ENCODE data around the gene CCDC27. TPM values are rescaled to one million over a fixed set of nuclear protein-coding genes. Genes with fewer than 3 reads are reported as not detected.

CCDC27 gene
- total and polyA plus RNA-seq, 2 of the 13 experiments (the other 11 are each of a cell fraction or from before 2014, with no cell fraction given) = not detected

DNA sequence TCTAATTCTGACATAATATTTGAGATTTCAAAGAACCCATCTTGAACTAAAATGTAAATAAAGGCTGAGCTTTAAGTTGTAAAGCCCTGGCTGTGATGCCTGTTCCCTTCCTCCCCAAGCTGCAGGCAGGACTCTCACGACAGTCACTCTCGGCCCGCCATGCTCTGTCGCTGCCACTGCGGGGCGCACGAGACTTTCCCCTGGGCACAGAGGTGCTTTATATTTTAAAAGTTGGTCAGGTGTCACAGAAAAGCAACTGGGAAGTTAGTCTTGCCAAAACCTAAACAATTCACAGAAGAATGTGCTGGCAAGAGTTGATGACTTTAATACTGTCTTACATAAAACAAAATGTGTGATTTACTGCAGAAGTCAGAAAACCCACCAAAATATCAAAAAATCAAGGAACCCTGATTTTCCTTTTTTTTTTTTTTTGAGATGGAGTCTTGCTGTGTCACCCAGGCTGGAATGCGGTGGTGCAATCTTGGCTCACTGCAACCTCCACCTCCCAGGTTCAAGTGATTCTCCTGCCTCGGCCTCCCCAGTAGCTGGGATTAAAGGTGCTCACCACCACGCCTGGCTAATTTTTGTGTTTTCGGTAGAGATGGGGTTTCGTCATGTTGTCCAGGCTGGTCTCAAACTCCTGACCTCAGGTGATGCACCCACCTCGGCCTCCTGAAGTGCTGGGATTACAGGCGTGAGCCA is 33.4 kb downstream of the CCDC27 start (continued):
- TF ChIP-seq, protein P1, sequence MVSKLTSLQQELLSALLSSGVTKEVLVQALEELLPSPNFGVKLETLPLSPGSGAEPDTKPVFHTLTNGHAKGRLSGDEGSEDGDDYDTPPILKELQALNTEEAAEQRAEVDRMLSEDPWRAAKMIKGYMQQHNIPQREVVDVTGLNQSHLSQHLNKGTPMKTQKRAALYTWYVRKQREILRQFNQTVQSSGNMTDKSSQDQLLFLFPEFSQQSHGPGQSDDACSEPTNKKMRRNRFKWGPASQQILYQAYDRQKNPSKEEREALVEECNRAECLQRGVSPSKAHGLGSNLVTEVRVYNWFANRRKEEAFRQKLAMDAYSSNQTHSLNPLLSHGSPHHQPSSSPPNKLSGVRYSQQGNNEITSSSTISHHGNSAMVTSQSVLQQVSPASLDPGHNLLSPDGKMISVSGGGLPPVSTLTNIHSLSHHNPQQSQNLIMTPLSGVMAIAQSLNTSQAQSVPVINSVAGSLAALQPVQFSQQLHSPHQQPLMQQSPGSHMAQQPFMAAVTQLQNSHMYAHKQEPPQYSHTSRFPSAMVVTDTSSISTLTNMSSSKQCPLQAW (CRISPR knock-in tag; IDR thresholded peaks at IDR 0.05) = 0 out of 2 replicates have a peak, but pooled peaks have one; percentile 20
- TF ChIP-seq ZBTB8A (CRISPR knock-in tag; IDR thresholded peaks at IDR 0.05; ENCODE audit: borderline replicate concordance, low read depth) (no peak), YY1 (IDR thresholded peaks at IDR 0.05; ENCODE audit: insufficient read depth, insufficient replicate concordance, low read depth, low read length) (peak; percentile 16), KLF12 (CRISPR knock-in tag; IDR thresholded peaks at IDR 0.05; ENCODE audit: borderline replicate concordance) (no peak)

DNA sequence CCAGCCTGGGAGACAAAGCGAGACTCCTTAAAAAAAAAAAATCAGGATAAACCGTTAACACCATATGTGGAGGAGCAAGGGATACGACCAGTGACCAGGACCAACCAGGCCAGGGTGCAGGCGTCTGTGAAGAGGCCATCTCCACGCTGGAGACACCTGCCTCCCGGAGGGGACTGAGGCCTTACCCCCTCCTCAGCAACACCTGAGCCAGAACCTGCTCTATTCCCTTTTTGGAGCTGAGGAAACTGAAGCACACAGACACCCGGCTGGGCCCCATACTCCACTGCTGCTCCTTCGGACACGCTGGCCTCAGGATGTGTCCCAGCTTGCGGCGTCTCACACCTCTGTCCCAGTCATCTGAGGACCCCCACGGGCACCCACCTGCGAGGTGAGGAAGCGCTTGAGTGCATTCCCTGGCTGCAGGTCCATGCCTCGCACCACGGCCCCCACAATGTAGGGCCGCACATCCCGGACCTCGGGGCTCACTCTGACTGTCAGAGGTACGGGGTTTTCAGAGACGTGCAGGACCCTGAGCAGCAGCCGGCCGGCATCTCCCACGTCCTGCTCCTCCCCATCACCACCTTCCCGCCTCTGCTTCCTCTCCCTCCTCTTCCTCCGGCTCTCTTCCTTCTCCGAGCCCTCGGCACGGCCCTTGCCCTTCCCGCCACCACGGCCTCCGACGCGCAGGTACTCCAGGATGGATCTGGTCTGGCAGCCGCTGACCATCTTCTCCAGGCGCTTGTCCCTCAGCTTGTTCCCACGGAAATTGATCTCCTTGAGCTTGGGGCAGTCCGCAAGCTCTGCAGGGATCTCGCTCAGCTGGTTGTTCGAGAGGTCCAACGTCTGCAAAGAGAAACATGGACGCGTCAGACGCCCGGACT is 34.5 kb downstream of the CCDC27 start:
- peaks cover 18% of the 10 kb centered on the region for H3K79me2 ChIP-seq (ENCODE audit: insufficient read depth, low read length)
- H3K4me1 ChIP-seq (ENCODE audit: insufficient read depth, low read length) = peaks cover 25% of the 10 kb centered on the region
- TF ChIP-seq ZC3H13 (CRISPR knock-in tag; IDR thresholded peaks at IDR 0.05) = 0 out of 2 replicates have a peak, but pooled peaks have one; percentile 36
- peak; percentile 68 for TF ChIP-seq AGO2 (optimal IDR thresholded peaks at IDR 0.05; ENCODE audit: low read depth, low read length)
- TF ChIP-seq ZNF839 (CRISPR knock-in tag; IDR thresholded peaks at IDR 0.05; ENCODE audit: borderline replicate concordance) = no peak
- H3K27me3 ChIP-seq (ENCODE audit: control insufficient read depth in 1 of 2, insufficient read depth in 2 of 2, low read length in 2 of 2) = no peaks in the 10 kb centered on the region
- no peak for DNase-seq (ENCODE audit: low spot score)
- no peak for ATAC-seq
- no peaks in the 10 kb centered on the region for H3K9me3 ChIP-seq (ENCODE audit: low read length)
- intact Hi-C loops (cut with micrococcal nuclease; ENCODE audit: unreplicated experiment) (no loop called here), in situ Hi-C loops (cut with HindIII; ENCODE audit: extremely low pct_ligation_motif_present, low pct_unique_long_range_greater_than_20kb) (no loop called here)
- H3K4me3 ChIP-seq (replicated peaks in 1 of 3; ENCODE audit: insufficient read depth in 1 of 3, low read depth in 2 of 3, low read length in 3 of 3) = no peak overlapping the region
- POLR2A ChIA-PET = interaction anchor here (1.0 to 2.4 kb wide), 4 partner anchors 9 to 15 kb away, joined by 3 to 15 read pairs (median 8); partner anchors contain the start of gene LRRC47
- no peak overlapping the region for H3K27ac ChIP-seq (ENCODE audit: extremely low read length, insufficient read depth, low read length)
- WGBS (ENCODE audit: low lambda C conversion rate) = 97% methylated on average over 37 of the region's 45 CpGs
- H2AFZ ChIP-seq (ENCODE audit: low read length) = no peak overlapping the region
- no TSS peak for BruUV-seq (replicated peaks)
- H4K20me1 ChIP-seq (ENCODE audit: insufficient read depth, low read length) = 0 out of 2 replicates have a peak, but pooled peaks cover 2% of the 10 kb centered on the region
- no peak for FAIRE-seq
- CTCF ChIA-PET (ENCODE audit: low intra/inter-chr PET ratio, low total read pairs) = interaction anchor here (1.0 kb wide), 1 partner anchor 11 kb away, joined by 3 read pairs; no protein-coding TSS in a partner anchor
- no peak overlapping the region for H3K4me2 ChIP-seq (ENCODE audit: low read depth, low read length)
- H3K36me3 ChIP-seq (replicated peaks in 1 of 2; ENCODE audit: control insufficient read depth in 1 of 2, insufficient read depth in 2 of 2, low read length in 2 of 2) = peaks cover 18 to 54% of the 10 kb centered on the region in 2 experiments
- H3K9ac ChIP-seq (ENCODE audit: insufficient read depth, low read depth, low read length) = no peak overlapping the region
